Activated CD4-positive, alpha-beta T cell treated with anti-CD3 and anti-CD28 coated beads, Interleukin-2, amount 50 U/mL, for 1 hour (primary cell): ENCODE results near the gene ZDHHC5.
A peak's percentile ranks its signal among the peaks of the same experiment; 100 is the strongest.

Experiments used
- DNase-seq: peaks from one replicate; pipeline ENCODE4 v3.0.0-alpha.2; 2020

Gene ZDHHC5, protein sequence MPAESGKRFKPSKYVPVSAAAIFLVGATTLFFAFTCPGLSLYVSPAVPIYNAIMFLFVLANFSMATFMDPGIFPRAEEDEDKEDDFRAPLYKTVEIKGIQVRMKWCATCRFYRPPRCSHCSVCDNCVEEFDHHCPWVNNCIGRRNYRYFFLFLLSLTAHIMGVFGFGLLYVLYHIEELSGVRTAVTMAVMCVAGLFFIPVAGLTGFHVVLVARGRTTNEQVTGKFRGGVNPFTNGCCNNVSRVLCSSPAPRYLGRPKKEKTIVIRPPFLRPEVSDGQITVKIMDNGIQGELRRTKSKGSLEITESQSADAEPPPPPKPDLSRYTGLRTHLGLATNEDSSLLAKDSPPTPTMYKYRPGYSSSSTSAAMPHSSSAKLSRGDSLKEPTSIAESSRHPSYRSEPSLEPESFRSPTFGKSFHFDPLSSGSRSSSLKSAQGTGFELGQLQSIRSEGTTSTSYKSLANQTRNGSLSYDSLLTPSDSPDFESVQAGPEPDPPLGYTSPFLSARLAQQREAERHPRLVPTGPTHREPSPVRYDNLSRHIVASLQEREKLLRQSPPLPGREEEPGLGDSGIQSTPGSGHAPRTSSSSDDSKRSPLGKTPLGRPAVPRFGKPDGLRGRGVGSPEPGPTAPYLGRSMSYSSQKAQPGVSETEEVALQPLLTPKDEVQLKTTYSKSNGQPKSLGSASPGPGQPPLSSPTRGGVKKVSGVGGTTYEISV

DNA sequence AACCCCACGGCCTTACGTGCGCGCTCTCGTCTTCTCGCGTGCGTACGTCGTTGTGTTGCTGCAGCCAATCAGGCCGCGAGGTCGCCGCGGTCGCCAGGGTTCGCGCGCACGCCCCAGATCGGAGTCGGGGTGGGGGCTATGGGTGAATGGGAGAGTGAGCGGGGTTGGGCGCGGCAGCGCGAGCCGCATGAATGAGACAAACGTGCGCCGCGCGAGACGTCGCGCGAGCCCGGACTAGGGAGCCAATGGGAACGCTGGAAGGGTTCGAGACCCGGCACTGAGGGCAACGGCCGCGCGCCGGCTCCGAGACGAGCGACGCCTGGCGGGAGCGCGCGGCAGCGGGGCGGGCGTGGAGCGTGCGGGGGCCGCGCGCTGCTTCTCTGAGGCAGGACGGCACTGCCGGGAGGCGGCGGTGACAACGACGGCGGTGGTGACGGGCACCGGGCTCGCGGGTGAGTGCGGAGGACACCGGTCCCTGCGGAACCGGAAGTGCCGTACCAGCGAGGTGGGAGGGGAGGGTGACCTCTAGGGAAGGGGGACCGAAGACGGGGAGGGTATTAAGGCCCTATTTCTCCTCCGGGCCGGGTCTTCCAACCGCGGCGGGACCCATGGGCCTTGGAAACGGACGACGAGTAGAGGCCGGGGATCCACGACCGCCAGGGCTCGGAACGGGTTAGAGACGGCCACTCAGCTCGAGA, at the start of gene ZDHHC5:
TSS of gene ZDHHC5 (plus strand) at position 379 of the 698 bp plus-strand sequence. CDS start 4,977 bp downstream, outside the sequence.
- peak; percentile 99 for DNase-seq

DNA sequence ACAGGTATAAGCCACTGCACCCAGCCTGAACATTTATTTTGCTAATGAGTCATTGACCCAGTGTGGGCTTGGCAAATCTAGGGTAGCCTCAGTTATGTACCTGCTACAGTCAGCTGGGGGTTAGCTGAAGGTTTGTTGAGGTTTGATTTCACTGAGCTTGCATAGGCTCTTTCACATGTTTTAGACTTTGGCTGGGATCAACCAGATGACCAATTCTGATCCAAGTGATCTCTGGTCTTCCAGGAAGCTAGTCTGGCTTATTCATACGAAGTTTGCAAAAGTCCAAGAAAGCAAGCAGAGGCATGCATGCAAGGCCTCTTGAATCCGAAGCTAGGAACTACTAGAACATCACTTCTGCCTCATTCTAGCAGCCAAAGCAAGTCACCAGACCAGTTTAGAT, 49.5 kb upstream of the ZDHHC5 start:
- DNase-seq = no peak

DNA sequence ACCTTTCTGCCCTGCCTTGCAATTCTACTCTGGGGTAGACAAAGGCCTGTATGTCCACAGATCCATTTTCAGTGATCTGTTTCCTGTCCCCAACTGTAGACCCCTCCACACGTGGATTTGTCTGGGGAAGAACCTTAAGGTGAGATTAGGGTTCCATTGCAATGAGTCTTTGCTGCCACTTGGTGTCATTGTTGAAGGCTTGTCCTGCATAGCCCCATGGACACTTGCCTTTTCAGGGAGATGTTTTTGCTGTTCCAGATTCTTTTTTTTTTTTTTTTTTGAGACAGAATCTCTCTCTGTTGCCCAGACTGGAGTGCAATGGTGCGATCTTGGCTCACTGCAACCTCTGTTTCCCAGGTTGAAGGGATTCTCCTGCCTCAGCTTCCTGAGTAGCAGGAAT, 48.6 kb upstream of the ZDHHC5 start:
- no peak for DNase-seq

DNA sequence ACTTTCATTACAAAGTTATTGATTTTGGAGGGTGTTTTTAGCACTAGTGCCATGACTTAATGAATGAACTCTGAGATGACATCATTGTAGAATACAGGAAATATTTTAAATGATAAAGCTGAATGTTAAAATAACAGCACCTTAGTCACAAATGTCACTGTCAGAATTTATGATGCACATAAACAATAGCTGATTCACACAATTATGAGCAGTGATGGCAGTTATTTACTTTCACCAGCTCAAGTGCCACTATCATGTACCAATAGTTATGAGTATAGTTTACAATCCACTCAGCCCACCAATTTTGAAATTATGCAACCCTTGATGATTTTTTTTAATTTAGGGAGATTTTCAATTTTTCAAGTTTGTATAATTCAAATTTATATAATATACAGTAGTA, 47.4 kb upstream of the ZDHHC5 start:
- no peak for DNase-seq

DNA sequence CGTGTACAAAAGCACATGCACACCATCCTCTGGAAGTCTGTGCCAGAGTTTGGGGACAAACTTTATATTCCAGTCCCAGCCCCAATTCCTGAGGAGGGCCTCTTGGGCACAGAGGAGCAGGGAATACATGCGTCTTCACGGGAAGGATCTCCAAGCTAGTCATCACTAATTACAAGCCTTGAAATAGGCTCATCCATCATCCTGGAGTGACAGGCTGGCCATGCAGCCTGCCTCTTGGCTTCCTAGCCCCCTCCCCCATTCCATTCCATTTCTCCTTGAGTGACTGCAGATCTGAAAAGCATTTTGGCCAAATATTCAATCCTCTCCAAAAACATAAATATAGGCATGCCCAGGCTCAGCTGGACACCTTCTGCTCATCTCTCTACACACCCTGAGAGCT, 45.7 kb upstream of the ZDHHC5 start:
- no peak for DNase-seq

DNA sequence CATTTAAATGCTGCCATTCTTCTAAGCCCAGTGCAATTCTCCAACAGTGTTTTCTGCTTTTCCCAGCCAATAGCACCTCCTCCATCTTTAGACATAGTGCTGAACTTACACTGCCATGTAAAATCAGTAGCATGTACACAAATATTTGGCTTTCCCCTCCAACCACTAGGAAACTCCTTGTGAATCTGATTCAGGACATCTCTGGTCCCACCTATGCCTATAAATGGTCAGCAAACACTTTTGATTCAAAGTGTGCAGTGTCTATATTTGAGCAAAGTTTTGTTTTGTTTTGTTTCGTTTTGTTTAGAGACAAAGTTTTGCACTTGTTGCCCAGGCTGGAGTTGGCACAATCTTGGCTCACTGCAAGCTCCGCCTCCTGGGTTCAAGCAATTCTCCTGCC, 43.0 kb upstream of the ZDHHC5 start:
- DNase-seq = no peak

DNA sequence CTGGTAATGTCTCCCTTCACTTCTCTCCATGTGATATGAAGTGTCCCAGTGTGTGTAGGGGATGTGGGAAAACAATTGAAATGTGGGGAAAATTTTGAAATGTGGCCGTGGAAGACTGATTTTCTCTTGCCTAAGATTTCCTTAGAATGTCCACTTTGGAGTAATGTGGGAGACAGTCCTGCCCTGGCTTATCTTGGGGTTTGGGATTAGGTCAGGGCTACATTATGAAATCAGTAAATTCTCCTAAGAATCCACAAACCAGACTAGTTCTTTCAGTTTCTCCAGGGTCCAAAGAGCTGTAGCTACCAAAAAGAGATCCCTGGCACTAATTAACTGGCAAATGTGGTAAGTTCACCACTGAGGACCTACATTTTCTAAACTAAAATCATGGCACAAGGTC, 41.0 kb upstream of the ZDHHC5 start:
- no peak for DNase-seq

DNA sequence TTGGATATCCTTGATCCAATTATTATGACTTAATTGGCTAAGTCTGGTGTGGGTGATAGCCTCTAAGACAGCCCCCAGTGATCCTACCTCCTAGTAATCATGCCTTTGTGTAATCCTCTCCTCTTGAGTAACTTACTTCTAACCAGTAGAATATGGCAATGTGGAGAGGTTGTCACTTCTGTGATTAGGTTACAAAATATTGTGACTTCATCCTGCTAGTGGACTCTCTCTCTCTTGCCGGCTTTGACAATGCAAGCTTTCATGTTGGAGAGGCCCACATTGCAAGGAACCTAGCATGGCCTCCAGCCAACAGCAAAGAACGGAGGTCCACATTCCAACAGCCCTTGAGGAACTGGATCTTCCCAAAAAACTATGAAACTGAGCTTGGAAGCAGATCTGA, 37.7 kb upstream of the ZDHHC5 start:
- DNase-seq = no peak

DNA sequence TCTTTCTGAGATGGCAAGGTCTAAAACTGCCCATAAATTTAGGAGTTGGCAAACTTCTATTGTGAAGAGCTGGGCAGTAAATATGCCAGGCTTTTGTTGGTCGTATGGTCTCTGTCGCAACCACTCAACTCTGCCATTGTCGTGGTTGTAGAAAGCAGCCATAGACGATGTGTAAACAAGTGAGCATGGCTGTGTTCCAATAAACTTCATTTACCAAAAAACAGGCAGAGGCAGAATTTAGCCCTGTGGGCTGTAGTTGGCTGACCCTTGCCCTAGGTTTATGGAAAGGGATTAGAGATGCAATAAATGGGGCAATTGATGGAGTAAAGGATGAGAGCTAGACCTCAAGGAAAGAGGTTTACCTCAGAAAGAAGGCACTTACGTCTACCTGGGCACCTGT, 35.8 kb upstream of the ZDHHC5 start:
- no peak for DNase-seq

DNA sequence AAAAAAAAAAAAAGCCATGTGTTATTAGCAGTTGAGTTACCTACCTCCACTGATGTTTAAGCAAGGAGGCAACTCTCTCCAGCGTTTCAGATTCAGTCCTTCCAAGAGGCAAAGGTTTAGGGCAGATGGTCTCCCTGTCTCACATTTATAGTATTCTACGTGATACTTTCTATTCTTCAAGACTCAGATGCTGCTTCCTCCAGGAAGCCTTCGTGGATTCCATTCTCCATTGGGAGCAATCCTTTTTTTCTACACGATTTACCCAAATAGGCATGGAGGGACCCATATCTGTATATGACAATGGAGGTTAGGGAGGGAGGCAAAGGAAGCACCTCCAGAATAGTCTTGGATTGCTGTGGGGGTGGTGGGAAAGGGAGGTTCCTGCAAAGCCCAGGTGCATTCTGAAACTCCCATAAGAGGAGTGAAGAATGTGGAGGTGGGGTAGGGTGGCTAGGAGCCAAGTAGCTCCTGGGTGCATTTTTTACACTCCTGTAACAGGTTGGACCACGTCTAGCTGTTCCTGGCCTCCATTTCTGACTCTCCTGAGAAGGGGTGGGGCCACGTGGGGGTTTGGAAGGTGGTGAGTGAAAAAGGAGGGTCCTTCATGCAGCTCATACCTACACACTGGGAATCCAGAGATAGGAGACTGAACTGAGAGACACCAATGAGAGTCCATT, 34.4 kb upstream of the ZDHHC5 start:
- DNase-seq = no peak

DNA sequence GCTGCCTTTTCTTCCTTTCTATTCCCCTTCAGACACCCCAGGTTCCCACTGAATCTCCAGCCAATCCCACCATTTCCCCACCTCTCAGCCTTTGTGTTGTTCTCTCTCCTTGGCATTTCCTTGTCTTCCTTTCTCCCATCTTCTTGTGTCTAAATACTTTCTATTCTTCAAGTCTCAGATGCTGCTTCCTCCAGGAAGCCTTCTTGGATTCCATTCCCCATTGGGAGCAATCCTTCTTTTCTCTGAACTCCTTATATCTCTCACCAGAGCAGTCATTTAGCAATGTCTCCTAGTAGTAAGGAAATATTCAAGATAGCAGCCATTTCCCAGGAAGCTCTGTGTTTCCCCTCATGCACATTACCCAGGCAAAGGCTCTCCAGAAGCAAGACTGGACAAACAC, 33.6 kb upstream of the ZDHHC5 start:
- no peak for DNase-seq

DNA sequence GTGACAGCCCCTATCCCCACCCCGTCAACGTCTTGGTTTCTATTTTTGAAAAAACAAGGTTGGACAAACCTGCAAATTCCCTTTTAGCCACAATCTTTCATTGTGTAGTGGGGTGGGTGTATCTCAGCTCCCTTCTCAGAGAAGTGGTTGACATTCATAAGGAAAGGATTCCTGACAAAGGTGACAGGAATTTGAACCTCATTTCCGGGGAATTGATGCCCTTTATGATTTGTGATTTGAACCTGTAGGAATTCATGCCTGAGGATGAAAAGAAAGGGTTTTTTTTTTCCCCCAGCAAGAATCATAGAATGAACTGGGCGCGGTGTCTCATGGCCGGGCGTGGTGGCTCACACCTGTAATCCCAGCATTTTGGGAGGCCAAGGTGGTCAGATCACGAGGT, 32.7 kb upstream of the ZDHHC5 start:
- DNase-seq = no peak

DNA sequence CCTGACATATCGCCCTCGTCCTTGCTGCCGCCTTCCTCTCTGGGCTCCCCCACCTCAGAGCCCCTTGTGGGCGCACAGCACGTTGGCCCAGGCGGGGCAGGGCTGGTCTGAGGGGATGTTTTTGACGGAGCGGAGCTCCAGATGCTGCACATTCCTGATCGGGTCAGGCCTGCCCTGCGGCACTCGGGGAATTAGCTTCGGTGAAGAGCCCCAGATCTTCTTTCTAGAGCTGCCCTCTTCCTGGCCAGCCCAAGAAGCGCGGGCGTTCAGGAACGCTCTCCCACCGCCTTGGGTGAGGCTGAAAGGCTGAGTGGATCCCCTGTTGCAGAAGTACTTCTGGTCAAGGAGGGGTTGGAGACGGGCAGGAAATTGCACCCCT, 30.3 kb upstream of the ZDHHC5 start:
- no peak for DNase-seq

DNA sequence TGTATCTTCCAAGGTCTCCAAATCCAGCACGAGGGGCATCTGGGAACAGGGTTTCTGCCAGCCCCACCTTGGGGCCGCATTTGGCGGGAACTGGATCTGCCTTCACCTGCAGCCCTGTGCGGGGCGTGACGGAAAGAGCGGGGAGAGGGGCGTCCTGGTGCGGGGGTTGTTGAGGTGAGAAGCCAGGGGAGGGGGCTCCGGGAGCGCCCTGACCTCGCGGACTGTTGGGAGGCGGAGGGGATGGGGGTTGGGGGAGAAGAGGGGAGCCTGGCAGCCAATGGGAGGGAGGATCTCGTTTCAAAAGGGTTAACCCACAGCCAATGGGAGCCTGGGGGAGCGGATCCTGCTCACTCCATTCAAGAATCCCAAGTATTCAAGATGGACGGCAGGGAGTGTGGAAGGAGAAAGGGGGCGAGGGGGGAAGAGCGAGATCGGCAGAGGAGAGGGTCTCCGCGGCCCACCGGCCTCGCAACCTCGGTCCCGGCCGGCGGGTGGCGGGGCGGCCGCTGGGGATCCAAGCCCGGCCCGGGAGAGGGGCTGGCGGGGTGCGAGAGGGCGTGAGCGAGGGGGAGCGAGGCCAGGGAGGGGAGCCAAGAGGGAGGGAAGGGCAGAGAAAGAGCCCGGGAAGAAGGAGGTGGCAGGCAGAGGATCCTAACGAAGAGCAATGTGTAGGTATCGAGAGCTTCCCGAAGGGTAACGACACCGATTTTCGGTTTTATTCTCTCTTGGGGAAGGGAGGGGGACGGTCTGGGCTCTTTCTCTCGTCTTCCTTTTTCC, 29.7 kb upstream of the ZDHHC5 start:
- no peak for DNase-seq

DNA sequence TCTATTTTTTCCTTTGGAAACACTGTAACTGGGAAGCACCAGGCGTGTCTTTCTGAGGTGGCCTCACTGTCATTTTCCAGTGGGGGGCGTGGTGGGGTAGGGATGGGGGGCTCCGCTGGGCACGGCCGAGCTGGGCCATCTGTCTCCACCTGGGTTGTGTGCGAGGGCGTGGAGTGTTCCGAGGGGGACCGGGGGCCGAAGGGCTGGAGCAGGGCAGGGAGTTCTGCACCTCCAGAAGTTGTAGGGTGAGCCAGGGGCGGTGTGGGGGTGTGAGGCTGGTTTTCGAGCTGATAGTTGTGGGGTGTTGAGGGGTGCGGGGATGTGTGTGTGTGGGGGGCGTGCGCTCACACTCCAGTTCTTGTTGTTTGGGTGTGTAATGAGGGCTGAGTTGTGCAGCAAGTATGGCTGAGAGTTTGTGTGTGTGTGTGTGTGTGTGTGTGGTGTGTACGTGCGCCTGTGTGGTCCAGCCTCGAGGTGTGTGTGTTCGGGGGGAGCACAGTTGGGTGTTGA, 29.0 kb upstream of the ZDHHC5 start:
- no peak for DNase-seq

DNA sequence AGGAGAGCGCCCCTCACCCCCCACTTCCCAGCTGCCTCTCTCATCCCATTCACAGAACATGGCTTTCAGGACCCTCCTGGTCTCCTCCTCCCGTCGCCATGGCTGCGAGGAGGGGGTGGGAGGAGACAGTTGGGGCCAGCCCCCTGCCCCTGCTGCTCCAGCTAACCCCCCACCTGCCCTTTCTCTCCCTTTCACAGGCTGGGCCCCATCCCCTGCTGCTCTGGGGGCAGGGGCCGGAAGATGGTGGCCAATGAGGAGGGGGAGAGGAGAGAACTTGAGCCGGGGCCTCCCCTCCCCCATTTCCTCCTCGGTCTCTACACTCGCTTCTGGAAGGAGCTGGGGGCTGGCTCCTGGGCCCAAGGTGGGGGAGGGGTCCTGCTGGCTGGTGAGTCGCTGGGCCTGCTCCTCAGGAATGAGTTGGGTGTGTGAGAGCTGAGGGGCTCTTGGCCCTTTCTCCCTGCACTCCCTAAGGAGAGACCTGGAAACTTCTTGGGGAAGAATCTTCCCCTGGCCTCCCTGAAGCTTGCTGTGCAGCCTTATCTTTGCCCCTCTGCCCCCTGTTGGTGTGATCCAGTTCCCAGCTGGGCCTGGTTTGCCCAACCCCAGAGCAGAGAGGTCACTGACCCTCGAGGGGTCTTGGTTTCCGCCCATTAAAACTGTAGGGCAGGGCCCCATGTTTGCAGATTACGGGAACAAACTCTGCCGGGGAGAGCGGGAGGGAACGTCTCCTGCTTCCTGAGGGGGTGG, 28.4 kb upstream of the ZDHHC5 start:
- DNase-seq = no peak

DNA sequence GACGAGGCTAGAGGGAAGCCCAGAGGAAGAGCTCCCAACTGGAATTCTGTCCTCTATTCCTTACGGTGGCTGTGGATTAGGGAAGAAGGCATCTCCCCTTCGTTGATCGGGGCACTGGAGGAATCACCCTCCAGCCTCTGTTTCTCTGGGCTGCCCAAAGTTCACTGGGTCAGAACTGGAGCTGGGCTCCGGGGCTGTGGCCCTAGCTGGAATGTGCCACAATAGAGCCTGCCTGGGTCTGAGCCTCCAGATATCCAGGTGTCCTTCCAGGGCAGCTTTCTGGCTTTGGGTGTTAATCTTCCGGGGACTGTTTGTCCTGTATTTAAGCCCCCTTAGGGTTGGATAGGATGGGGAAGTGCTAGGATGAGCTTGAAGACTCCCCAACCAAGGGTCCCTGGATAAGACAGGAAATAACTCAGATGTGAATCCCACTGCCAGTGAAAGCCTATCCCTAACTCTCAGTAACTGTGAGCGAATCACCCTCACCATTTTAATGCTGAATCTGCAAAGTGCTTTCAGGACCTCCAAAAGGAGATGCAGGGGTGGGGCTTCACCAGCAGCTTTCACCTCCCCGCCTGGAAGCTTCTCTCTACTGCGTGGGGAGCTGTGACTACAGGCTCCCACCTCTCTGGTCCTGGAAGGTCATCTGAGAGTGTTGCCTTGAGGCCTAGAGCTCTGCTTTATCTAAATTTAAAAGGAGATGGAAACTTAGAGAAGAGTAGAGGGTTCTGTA, 27.7 kb upstream of the ZDHHC5 start:
- DNase-seq = no peak

DNA sequence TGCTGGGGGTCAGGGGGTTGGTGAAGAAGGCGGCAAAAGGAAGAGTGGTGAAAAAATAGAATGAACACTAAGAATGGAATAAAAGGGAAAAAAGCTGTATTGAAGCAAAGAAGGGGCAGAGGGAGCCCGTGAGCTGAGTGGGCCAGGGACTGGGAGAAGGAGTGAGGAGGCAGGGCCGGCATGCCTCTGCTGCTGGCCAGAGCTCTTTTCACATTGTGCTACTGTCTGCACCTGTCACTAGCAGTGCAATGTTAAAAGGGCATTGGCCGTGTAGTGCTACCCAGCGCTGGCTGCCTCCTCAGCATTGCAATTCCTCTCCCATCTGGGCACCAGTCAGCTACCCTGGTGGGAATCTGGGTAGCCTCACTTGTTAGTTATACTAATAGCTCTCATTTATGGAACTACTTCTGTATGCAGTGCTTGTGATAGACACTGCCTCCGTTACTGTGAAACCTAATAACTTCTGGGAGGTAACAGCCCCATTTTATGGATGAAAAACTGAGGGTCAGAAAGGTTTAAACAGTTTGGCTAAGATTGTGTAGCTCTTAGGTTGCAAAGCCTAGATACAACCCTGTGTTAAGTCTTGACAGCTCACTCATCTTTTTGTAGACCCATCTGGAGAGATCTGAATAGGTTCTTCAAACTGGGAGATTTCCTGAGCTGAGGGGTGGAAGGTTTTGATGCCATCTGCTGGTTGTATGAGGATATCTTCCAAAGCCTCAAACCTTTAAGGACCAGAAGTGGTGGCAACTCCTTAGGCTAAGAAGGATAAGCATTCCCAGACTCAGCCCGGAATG, 26.7 kb upstream of the ZDHHC5 start:
- DNase-seq = no peak

DNA sequence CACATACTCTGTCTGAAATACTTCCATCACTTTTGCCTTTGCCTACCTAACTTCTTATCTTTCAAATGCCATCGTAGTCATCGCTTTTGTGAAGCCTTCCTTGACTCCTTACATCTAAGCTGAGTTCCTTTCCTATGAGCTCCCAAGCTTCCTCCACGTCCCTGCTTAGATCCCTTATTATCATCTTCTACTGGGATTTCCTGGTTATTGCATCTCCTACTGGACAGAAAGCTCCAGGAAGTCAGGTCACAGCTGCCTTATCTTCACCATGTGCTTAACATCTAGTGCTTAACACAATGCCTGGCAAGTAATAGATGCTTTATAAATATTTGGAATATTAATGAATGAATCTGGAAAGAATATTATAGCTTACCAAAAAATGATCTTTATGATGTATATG, 24.1 kb upstream of the ZDHHC5 start:
- DNase-seq = no peak
